HG02610 (cell line): ENCODE measurements around the gene ACTR1B.
"Not testable (repeated sequence)": the region's sequence is repeated elsewhere in the genome, so short reads cannot be mapped to it uniquely, and the experiment has no call there.

Source experiments
- ATAC-seq: cut with Tn5 transposase; IDR thresholded peaks from one replicate; pipeline ENCODE4 v1.9.1; 2021; ENCODE audit warnings: mild to moderate bottlenecking, moderate library complexity; ENCODE audit not compliant: unreplicated experiment

ACTR1B gene

DNA sequence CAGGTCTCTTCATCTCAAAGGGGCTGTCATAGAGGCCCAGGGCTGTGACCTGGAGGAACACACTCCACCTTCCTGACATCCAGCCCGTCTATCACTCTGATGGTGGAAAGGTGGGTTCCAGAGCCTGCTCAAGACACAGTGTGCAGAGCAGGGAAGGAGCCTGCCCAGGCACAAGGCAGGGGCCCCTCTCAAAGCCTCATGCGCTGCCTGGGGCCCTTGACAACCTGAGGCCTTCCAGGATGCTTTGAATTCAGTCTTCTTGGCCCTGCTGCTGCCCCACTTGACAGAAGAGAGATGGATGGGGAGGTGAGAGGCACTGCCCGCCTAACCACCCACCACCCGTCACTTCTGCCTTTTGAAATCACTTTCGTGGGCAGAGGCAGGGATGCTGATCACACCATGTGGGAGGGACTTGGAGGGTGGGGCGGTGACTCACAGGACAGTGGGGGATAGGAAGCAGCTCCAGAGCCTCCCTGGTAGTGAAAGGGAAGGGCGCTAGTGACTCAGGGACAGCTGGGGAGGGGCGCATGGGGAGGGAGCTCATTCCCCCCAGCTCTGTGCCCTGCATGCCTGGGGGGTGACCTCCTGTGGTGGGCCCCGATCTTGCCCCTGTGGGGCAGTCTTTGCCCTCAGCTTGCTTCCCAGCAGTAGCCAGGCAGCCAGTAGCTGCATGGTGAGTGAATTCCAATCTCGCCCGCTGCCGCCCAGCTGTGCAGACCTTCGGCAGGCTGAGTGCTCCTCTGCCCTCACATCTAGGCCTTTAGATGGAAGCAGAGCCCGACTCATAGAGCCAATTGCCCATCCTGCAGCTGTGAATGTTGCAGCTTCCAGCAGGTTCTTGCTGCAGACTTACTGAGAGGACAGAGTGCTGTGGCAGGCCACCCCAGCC, 44.7 kb downstream of the ACTR1B start:
- ATAC-seq: not testable (repeated sequence)

DNA sequence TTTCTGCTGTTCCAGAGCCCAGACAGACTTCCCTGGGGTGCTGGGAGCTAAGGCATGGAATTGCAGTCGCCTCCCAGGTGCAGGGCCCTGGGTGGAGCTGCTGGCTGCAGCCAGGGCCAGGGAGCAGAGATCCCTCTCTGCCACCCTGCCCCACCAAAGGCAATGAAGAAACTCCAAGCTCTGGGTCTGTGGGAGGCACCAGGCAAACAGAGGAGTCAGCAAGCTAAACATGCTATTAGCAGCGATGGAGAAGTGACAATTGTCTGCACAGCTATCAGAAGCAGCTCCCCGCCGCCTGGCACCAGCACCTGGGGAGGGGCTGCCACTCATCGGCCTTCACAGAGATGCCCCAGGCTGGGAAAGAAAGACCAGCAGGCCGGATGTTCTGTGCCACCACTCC, 45.9 kb downstream of the ACTR1B start:
- no peak for ATAC-seq

- ATAC-seq: not testable (repeated sequence)
Measured at GRCh38 chr2:97615746-97616145, 48.1 kb downstream of the ACTR1B start.

DNA sequence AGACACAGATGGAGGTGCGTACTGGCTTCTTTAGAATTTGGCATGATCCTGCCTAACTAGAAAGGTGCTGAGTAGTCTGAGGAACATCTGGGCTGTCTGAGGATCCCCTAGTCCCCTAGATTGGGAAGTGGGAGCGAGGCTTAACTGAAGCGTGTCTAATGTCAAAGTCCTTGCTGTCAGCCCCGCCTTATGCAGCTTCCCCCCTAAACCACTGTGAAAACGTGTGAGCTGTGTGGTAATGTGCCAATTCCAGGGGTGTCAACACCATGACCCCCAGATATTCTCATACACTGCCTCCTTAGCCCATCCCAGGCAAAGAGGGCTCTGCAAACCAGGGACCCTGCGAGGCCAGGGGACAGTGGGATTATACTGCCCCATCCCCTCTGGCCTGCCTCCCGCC, 51.9 kb downstream of the ACTR1B start:
- ATAC-seq: not testable (repeated sequence)

DNA sequence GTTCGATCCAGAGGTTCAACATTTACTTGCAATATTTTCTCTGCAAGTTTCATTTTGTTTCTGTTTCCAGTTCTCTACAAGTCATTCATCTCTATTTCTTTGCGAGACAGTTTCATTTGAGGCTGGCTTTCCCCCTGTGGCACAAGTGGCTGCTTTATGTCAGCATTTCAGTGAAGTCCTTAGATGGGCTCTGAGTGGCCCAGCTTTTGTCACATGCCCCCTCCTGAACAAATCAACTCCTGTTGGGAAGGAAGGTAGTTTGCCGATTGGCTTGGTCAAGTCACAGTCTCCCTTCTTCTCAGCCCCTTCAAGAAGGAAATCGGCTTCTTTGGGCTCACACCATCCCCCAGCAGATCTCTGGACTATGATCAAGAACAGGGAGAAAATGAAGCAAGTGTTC, 55.1 kb downstream of the ACTR1B start:
- peak; percentile 38 for ATAC-seq
